K562 (cell line): ENCODE data around the gene UQCR11.

Experiments
- POLR2A ChIP-seq: fragments of 450-650 bp; conservative IDR thresholded peaks from 2 replicates; pipeline ENCODE4 v1.6.1; 2016
- ZNF431 ChIP-seq: sonication (generic); formaldehyde crosslinking; IDR thresholded peaks from 2 replicates; pipeline ENCODE4 v1.8.0; 2022; ENCODE audit warnings: mild to moderate bottlenecking, missing genetic modification reagents
- TF ChIP-seq, protein P1 (sequence below): sonication (generic); formaldehyde crosslinking; IDR thresholded peaks from 2 replicates; pipeline ENCODE4 v1.9.0; 2022; ENCODE audit warnings: mild to moderate bottlenecking, missing genetic modification reagents

DNA sequence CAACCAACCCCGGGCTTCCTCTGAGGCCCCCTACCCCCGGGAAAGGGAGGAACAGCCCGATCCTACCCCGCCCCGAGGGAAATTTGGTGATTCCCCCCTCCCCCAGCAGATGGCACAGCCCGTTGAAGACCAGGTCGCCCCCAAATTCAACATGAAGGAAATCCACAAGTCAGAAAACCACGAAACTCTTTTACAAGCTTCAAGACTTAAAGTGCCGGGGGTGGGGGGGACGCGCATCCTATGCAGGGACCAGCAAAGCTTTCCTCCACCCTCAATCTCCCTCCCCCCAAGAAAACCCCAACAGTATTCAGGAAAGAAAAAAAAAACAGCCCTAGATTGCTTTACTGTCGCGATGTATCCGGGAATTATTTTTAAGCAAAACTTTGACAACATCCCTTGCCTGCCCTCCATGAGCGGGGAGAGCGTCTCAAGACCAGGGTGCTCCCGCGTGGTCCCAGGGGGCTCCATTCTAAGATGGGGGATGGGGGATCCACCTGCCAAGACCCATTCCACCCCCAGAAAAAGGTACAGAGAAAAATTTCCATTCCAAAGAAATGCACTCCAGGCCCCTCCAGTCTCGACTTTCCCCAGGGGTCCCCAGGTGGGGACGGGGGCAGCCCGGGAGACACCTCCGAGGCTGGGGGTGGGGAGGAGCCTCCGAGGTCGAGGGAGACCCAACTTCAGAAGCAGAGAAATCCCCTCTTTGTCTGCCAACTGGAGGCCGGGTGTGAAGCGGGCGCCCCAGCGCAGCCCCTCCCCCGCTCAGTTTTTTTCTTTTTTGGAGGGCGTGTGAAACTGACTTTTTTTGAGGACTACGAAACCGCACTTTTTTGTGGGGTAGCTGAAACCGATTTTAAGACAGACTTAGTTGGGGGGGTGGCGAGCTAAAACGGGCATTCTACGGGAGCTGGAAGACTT, 45.6 kb upstream of the UQCR11 start:
- TF ChIP-seq ZNF431 (CRISPR knock-in tag) (no peak), POLR2A (no peak)
- TF ChIP-seq, protein P1, sequence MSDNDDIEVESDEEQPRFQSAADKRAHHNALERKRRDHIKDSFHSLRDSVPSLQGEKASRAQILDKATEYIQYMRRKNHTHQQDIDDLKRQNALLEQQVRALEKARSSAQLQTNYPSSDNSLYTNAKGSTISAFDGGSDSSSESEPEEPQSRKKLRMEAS (CRISPR knock-in tag): 0 out of 2 replicates have a peak, but pooled peaks have one; percentile 30
